WI38 (cell line): Measurements from ENCODE around the gene PLA2G12A.
"Not testable (repeated sequence)": the region's sequence is repeated elsewhere in the genome, so short reads cannot be mapped to it uniquely, and the experiment has no call there.

Experiments used
- H3K4me3 ChIP-seq: 2 replicates; pipeline ENCODE4 v1.5.1; 2011; ENCODE audit warnings: low read depth, mild to moderate bottlenecking, control low read depth, low read length
- TF ChIP-seq, protein P1 (sequence below): IDR thresholded peaks from 2 replicates; pipeline ENCODE4 v1.5.1; 2012; ENCODE audit warnings: low read depth, mild to moderate bottlenecking, control low read depth, low read length

The PLA2G12A gene

DNA sequence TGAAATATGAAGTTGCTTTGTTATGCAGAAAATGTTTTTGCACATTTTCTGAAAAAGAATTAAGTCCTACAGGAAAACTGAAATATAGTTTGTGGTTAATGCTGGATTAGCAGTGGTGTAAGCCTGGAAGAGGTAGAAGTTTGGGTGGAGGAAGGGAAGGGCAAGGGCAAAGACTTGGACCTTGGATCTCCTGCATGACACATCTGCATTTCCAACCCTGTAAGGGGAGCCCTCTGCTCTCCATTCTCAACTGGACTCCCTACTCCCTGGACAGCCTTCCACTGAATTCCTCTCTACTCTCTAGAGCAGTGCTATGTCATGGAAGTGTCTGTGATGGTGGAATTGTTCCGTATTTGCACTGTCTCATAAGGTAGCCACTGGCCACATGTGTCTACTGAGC lies 31.2 kb downstream of the PLA2G12A start:
- TF ChIP-seq, protein P1, sequence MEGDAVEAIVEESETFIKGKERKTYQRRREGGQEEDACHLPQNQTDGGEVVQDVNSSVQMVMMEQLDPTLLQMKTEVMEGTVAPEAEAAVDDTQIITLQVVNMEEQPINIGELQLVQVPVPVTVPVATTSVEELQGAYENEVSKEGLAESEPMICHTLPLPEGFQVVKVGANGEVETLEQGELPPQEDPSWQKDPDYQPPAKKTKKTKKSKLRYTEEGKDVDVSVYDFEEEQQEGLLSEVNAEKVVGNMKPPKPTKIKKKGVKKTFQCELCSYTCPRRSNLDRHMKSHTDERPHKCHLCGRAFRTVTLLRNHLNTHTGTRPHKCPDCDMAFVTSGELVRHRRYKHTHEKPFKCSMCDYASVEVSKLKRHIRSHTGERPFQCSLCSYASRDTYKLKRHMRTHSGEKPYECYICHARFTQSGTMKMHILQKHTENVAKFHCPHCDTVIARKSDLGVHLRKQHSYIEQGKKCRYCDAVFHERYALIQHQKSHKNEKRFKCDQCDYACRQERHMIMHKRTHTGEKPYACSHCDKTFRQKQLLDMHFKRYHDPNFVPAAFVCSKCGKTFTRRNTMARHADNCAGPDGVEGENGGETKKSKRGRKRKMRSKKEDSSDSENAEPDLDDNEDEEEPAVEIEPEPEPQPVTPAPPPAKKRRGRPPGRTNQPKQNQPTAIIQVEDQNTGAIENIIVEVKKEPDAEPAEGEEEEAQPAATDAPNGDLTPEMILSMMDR = no peak
- H3K4me3 ChIP-seq = no peak overlapping the region

DNA sequence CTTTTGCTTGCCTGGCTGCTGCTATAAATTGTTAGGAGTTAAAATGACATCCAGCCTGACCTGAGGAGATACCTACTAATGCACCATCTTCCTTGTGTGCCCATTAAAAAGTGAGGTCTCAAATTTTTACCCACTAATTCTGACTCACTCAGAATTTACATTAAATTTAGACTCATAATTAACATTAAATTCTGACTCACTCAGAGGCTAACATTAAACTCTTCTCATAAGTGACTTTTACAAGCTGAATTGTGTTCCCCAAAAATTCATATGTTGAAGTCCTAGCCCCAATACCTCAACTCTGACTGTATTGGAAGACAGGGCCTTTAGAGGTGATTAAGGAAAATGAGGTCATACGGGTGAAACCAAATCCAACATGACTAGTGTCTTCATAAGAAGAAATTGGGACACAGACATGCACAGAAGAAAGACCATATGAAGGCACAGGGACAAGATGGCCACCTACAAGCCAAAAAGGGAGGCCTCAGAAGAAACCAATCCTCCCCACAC lies 38.4 kb downstream of the PLA2G12A start:
- TF ChIP-seq, protein P1 = no peak
- H3K4me3 ChIP-seq = no peak overlapping the region

DNA sequence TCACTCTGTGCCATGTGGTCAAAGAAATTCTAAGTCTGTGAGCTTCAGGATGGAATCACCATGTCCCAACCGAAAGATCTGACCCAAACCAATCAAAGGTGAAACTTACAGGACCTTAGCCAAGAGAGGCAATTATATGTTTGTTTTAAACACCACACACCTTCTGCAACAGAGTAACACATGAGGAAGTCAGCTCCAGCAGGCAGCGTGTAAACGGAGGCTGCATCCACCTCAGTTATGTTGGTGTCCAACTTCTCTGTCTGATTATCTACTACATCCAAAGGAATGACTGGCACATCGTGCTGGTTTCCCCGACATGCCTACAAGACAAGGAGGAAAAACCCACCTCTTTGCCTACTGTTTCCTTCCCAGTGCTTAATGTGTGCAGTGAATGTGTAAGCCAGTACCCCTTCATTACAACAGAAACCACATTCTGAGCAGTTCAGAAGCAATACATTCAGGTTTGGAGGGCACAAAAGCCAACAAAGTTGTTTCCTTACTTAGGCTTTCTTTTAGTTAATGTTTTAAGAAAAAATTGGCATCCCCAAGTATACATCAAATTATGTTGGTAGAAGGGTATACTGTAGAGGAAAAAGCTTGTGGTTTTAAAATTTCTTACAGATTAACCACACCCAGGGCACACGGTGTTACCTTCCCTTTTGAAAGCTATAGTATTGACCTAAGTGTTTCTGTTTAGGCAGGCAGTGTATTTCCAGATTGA lies 39.0 kb downstream of the PLA2G12A start:
- no peak overlapping the region for H3K4me3 ChIP-seq
- TF ChIP-seq, protein P1 = no peak

DNA sequence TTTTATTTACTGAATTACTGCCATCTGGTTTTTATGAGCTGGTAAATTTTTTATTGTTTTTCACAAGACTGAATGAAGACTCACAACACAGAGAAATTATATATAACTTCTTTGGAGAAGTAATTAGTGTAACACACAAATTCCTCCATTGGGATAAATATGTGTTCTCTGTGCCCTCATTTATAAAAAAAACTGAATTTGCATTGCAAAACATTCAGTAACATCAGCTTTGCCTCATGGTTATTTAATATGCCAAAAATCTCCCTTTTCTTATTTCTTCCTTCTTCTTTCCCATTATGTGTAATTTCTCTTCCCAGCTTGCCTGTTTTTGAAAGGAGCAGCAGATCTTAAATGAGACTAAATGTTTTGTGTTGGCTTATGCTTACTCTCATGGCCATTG lies 45.1 kb downstream of the PLA2G12A start:
- TF ChIP-seq, protein P1 = no peak
- no peak overlapping the region for H3K4me3 ChIP-seq

DNA sequence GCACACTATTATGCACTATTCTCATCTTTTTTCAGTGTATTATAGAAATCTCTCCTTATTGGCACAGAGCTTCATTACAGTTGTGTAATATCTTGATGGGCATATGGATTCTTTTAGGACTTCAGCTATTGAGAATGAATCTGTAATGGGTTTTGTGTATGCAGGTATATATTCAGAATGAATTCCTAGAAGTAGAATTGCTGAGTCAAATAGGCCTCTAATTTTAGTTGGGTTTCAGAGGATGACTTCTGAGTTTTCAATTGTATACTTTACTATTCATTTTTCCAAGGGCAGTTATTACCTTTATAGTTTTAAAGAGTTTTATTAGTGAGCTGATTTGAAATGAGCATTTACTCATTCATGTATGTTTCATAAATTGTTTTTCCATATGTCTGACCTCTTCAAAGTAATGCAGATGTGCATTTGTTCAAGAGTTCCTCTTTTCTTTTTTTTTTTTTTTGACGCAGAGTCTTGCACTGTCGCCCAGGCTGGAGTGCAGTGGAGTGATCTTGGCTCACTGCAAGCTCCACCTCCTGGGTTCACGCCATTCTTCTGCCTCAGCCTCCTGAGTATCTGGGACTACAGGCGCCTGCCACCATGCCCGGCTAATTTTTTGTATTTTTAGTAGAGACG lies 46.1 kb downstream of the PLA2G12A start:
- TF ChIP-seq, protein P1 = no peak

DNA sequence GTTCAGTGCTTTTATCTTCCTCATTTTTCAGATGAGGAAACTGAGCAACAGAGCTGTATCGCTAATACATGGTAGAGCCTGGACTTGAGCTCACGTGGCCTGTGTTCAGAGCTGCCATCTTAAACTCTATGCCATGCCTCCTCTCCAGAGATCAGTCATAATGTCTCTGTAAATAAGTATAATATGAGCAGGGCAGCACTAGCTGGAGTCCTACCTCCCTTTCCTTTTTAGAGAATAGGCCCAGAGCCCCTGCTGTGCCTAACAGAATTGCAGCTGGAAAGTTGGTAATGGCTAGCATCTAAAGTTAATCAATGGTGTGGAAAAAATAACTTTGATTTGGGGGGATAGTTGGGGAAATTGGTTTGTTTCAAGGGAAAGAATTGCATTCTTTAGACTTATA lies 47.0 kb downstream of the PLA2G12A start:
- no peak overlapping the region for H3K4me3 ChIP-seq
- TF ChIP-seq, protein P1 = no peak

More for the DNA sequence above, 46.1 kb downstream of the PLA2G12A start:
- H3K4me3 ChIP-seq = no peak overlapping the region

DNA sequence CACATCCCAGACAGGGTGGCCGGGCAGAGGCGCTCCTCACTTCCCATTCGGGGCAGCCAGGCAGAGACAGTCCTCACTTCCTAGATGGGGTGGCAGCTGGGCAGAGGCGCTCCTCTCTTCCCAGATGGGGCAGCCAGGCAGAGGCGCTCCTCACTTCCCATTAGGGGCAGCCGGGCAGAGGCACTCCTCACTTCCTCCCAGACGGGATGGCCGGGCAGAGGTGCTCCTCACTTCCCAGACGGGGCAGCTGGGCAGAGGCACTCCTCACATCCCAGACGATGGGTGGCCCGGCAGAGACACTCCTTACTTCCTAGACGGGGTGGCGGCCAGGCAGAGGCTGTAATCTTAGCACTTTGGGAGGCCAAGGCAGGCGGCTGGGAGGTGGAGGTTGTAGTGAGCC lies 50.9 kb downstream of the PLA2G12A start:
- not testable (repeated sequence) for H3K4me3 ChIP-seq

DNA sequence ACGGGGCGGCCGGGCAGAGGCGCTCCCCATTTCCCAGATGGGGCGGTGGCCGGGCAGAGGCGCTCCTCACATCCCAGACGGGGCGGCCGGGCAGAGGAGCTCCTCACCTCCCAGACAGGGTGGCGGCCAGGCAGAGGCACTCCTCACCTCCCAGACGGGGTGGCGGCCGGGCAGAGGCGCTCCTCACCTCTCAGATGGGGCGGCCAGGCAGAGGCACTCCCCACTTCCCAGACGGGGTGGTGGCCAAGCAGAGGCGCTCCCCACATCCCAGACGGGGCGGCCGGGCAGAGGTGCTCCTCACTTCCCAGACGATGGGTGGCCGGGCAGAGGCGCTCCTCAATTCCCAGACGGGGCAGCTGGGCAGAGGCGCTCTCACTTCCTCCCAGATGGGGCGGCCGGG lies 51.4 kb downstream of the PLA2G12A start:
- H3K4me3 ChIP-seq = not testable (repeated sequence)
